Tibial artery (tissue), 4 donors: ENCODE measurements around the gene POMT1.

Source experiments
- DNase-seq, 2 donors: peaks; one replicate each; pipeline ENCODE4 v3.0.0-alpha.2; 2019
- H3K27ac ChIP-seq, 2 donors: fragments of 200-600 bp; sonication (generic) in 1 of 2; 1 replicate in 1 of 2; 2 replicates in 1 of 2; pipeline ENCODE4 v1.5.1; 2018 to 2019; ENCODE audit warnings: mild to moderate bottlenecking in 1 of 2
- H3K27me3 ChIP-seq, 2 donors: fragments of 200-600 bp; sonication (generic) in 1 of 2; one replicate each; pipeline versions ENCODE4 v1.5.1 to v1.6.0; 2016 to 2019
- H3K36me3 ChIP-seq, 3 donors: fragments of 200-600 bp; sonication (generic) in 2 of 3; one replicate each; pipeline ENCODE4 v1.5.1; 2016 to 2019; ENCODE audit warnings: mild to moderate bottlenecking in 2 of 3
- H3K4me1 ChIP-seq, 4 donors: fragments of 200-600 bp; sonication (generic) in 2 of 4; 1 replicate in 3 of 4; 2 replicates in 1 of 4; pipeline ENCODE4 v1.5.1; 2016 to 2019
- H3K4me3 ChIP-seq, 2 donors: fragments of 200-600 bp; sonication (generic) in 1 of 2; 1 replicate in 1 of 2; 2 replicates in 1 of 2; pipeline ENCODE4 v1.5.1; 2018 to 2019; ENCODE audit warnings: mild to moderate bottlenecking in 2 of 2
- H3K9me3 ChIP-seq, 3 donors: fragments of 200-600 bp; sonication (generic) in 1 of 3; one replicate each; pipeline ENCODE4 v1.5.1; 2016 to 2019
- CTCF ChIP-seq, 2 experiments: fragments of 200-600 bp in 1 of 2; fragments of 450-650 bp in 1 of 2; IDR thresholded peaks; one replicate each; pipeline ENCODE4 v1.5.1; 2017 to 2019; ENCODE audit warnings: antibody characterized with exemption in 2 of 2, mild to moderate bottlenecking in 1 of 2, moderate library complexity in 1 of 2
- intact Hi-C: fragments of 100-400 bp; cut with DNase I; formaldehyde crosslinking; loops from one replicate; pipeline ENCODE4 v1.15.0; 2023; ENCODE audit warnings: low total_unique reads

POMT1 gene

GRCh38 chr9:131494296-131494870 is 8.3 kb upstream of the POMT1 start:
- no peak overlapping the region for H3K4me3 ChIP-seq
- no peaks in the 10 kb centered on the region for H3K9me3 ChIP-seq
- DNase-seq = no peak
- no peak overlapping the region for H3K27ac ChIP-seq
- TF ChIP-seq CTCF (IDR thresholded peaks at IDR 0.05) = no peak
- H3K27me3 ChIP-seq = no peaks in the 10 kb centered on the region
- peaks cover 70 to 100% (median 97%) of the 10 kb centered on the region in 3 donors for H3K36me3 ChIP-seq
- no peaks in the 10 kb centered on the region for H3K4me1 ChIP-seq
- intact Hi-C loops = no loop called here

GRCh38 chr9:131495785-131496184 is 6.9 kb upstream of the POMT1 start:
- H3K9me3 ChIP-seq = no peaks in the 10 kb centered on the region
- H3K4me1 ChIP-seq = no peaks in the 10 kb centered on the region
- no peak for TF ChIP-seq CTCF (IDR thresholded peaks at IDR 0.05)
- no peaks in the 10 kb centered on the region for H3K27me3 ChIP-seq
- H3K27ac ChIP-seq = no peak overlapping the region
- peaks cover 56 to 98% (median 85%) of the 10 kb centered on the region in 3 donors for H3K36me3 ChIP-seq
- H3K4me3 ChIP-seq = no peak overlapping the region
- intact Hi-C loops = no loop called here
- no peak for DNase-seq

- peaks cover 45 to 87% (median 74%) of the 10 kb centered on the region in 3 donors for H3K36me3 ChIP-seq
- TF ChIP-seq CTCF (IDR thresholded peaks at IDR 0.05) = no peak
- H3K27ac ChIP-seq = no peak overlapping the region
- no peaks in the 10 kb centered on the region for H3K27me3 ChIP-seq
- DNase-seq = no peak
- intact Hi-C loops = no loop called here
- no peaks in the 10 kb centered on the region for H3K9me3 ChIP-seq
- no peak overlapping the region for H3K4me3 ChIP-seq
- peaks cover 0 to 7% (median 1%) of the 10 kb centered on the region in 4 donors for H3K4me1 ChIP-seq
Observed at GRCh38 chr9:131496844-131497405, 5.8 kb upstream of the POMT1 start.

GRCh38 chr9:131499254-131499767 is 3.4 kb upstream of the POMT1 start:
- H3K36me3 ChIP-seq = peaks cover 24 to 63% (median 50%) of the 10 kb centered on the region in 3 donors
- H3K9me3 ChIP-seq = no peaks in the 10 kb centered on the region
- H3K4me1 ChIP-seq = peaks cover 0 to 23% (median 13%) of the 10 kb centered on the region in 4 donors
- H3K27me3 ChIP-seq = no peaks in the 10 kb centered on the region
- no peak overlapping the region for H3K27ac ChIP-seq
- no peak for TF ChIP-seq CTCF (IDR thresholded peaks at IDR 0.05)
- DNase-seq = no peak
- no peak overlapping the region for H3K4me3 ChIP-seq
- intact Hi-C loops = no loop called here

GRCh38 chr9:131500377-131500776 is 2.3 kb upstream of the POMT1 start:
- Histone ChIP-seq H3K27me3 (no peaks in the 10 kb centered on the region), H3K36me3 (peaks cover 13 to 52% (median 39%) of the 10 kb centered on the region in 3 donors), H3K27ac (no peak overlapping the region), H3K4me3 (no peak overlapping the region), H3K9me3 (no peaks in the 10 kb centered on the region), H3K4me1 (peaks cover 0 to 29% (median 14%) of the 10 kb centered on the region in 4 donors)
- DNase-seq = no peak
- no peak for TF ChIP-seq CTCF (IDR thresholded peaks at IDR 0.05)
- intact Hi-C loops = no loop called here
